ENCODE measurements around the gene SCUBE1.
A peak's percentile ranks its signal among the peaks of the same experiment; 100 is the strongest.

Gene SCUBE1

GRCh38 chr22:43151251-43152002 is 191.7 kb downstream of the SCUBE1 start, which contains the start of gene TSPO:
TSPO (plus strand) TSS chr22:43151559; CDS start chr22:43159239, 7,680 bp downstream.
- DNase-seq, result peak; percentile 73

GRCh38 chr22:43150731-43151206 is 192.4 kb downstream of the SCUBE1 start:
- DNase-seq, result no peak

DNA sequence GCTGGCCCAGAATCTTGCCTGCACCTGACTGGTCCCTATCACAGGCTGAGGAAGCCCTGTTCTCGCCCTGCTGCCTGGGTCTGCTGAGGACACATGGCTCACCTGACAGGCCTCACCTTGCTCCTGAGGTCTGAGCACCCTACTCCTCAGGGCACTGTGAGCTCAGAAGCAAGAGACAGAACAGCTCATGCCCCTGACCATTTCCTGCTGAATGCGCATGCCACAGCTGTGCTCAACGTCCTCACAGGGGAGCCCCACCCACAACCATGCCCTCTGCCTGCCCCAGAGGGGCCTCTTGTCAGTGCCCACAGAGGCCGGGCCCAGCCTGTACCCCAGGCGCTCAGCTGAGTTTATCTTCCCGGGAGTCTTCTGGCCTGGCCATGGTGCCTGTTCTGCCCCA is 194.6 kb downstream of the SCUBE1 start:
- no peak for DNase-seq

DNA sequence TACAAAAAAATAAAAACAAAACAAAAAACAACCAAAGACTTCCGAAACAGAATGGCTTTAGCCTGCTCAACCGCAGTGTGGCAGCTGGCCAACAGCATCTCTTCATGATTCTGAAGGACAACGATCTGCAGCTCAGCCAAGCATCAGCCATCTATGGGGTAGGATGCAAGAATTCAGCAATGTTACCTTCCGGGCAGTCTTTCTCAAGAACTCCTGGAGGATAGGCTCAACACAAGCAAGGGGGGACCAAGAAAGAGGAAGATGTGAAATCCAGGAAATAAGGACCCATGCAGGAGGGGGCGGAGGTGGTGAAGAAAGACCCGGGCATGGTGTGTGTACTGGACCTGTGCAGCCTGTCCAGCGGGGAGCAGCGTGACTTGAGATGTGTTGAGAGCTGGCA is 195.4 kb downstream of the SCUBE1 start:
- DNase-seq, result no peak
